Right lobe of liver (tissue), 4 donors: ENCODE measurements around the gene TEX264.

ENCODE experiments used
- CTCF ChIP-seq, 4 donors: fragments of 200-600 bp in 3 of 4; fragments of 450-650 bp in 1 of 4; IDR thresholded peaks; one replicate each; pipeline versions ENCODE4 v1.5.1 to v1.8.0; 2016 to 2022; ENCODE audit warnings: antibody characterized with exemption in 4 of 4, mild to moderate bottlenecking in 2 of 4
- POLR2A ChIP-seq: fragments of 450-650 bp; IDR thresholded peaks from one replicate; pipeline ENCODE4 v1.6.1; 2017; ENCODE audit warnings: antibody characterized with exemption, mild to moderate bottlenecking
- donor health status: DM: no; HTN: no; CAD: no.
- donor health status: DM: no; HTN: no; CAD: no.
- donor health status: DM: no; HTN: yes; CAD: no.

- TF ChIP-seq CTCF (IDR thresholded peaks at IDR 0.05) (no peak), POLR2A (no peak)
Measured at GRCh38 chr3:51712038-51712420, 41.0 kb downstream of the TEX264 start.
